Amniotic stem cell (primary cell): ENCODE results near the gene SHROOM2.

Source experiments
- DNase-seq: peaks from one replicate; lab custom pipeline; 2025; lab: John Stamatoyannopoulos, UW

The SHROOM2 gene

GRCh38 chrX:9862953-9863352, 76.7 kb downstream of the SHROOM2 start:
- no peak for DNase-seq

GRCh38 chrX:9864011-9864410, 77.8 kb downstream of the SHROOM2 start:
- no peak for DNase-seq

- no peak for DNase-seq
These were observed 79.7 kb downstream of the SHROOM2 start for GRCh38 chrX:9865804-9866472.

- DNase-seq = no peak
These were observed 80.4 kb downstream of the SHROOM2 start for GRCh38 chrX:9866633-9867032.

GRCh38 chrX:9867226-9867625, 81.0 kb downstream of the SHROOM2 start:
- DNase-seq = no peak

GRCh38 chrX:9867753-9868152, 81.5 kb downstream of the SHROOM2 start:
- DNase-seq = no peak

GRCh38 chrX:9871701-9872268, 85.6 kb downstream of the SHROOM2 start:
- no peak for DNase-seq

GRCh38 chrX:9873360-9873759, 87.1 kb downstream of the SHROOM2 start:
- no peak for DNase-seq

- no peak for DNase-seq
These were observed 87.7 kb downstream of the SHROOM2 start for GRCh38 chrX:9873952-9874351.

- no peak for DNase-seq
These were observed 88.3 kb downstream of the SHROOM2 start for GRCh38 chrX:9874483-9874882.

- no peak for DNase-seq
These were observed 89.6 kb downstream of the SHROOM2 start for GRCh38 chrX:9875801-9876200.

- DNase-seq = no peak
These were observed 90.0 kb downstream of the SHROOM2 start for GRCh38 chrX:9876201-9876600.

- DNase-seq = no peak
These were observed 92.1 kb downstream of the SHROOM2 start for GRCh38 chrX:9878146-9878820.

GRCh38 chrX:9880237-9880636, 94.0 kb downstream of the SHROOM2 start:
- no peak for DNase-seq

- no peak for DNase-seq
These were observed 94.6 kb downstream of the SHROOM2 start for GRCh38 chrX:9880870-9881269.

GRCh38 chrX:9882669-9883446, 96.6 kb downstream of the SHROOM2 start:
- no peak for DNase-seq

GRCh38 chrX:9884031-9884779, 98.0 kb downstream of the SHROOM2 start:
- no peak for DNase-seq

GRCh38 chrX:9885150-9885549, 98.9 kb downstream of the SHROOM2 start:
- peak; percentile 19 for DNase-seq

GRCh38 chrX:9887659-9888297, 101.5 kb downstream of the SHROOM2 start:
- no peak for DNase-seq

GRCh38 chrX:9888953-9889470, 102.8 kb downstream of the SHROOM2 start:
- no peak for DNase-seq

- no peak for DNase-seq
These were observed 104.5 kb downstream of the SHROOM2 start for GRCh38 chrX:9890681-9891091.
